Large intestine (tissue), 3 donors: ENCODE measurements around the gene FZR1. TPM values are rescaled to one million over a fixed set of nuclear protein-coding genes. Genes with fewer than 3 reads are reported as not detected.
"Not testable (repeated sequence)": the region's sequence is repeated elsewhere in the genome, so short reads cannot be mapped to it uniquely, and the experiment has no call there.

Experiments used
- DNase-seq, 2 donors: peaks; one replicate each; pipeline versions ENCODE4 v3.0.0 to v3.0.0-alpha.2; 2013
- H3K27ac ChIP-seq: one replicate; pipeline ENCODE4 v1.5.1; 2013; ENCODE audit warnings: low read length
- H3K27me3 ChIP-seq: 2 replicates; pipeline ENCODE4 v1.6.1; 2013; ENCODE audit warnings: low read length; ENCODE audit not compliant: control insufficient read depth, insufficient read depth
- H3K36me3 ChIP-seq: 2 replicates; pipeline ENCODE4 v1.6.1; 2013; ENCODE audit warnings: low read length; ENCODE audit not compliant: control insufficient read depth, insufficient read depth
- H3K4me1 ChIP-seq: one replicate; pipeline ENCODE4 v1.6.1; 2013; ENCODE audit warnings: low read length; ENCODE audit not compliant: control insufficient read depth, insufficient read depth
- H3K4me3 ChIP-seq: one replicate; pipeline ENCODE4 v1.5.1; 2013; ENCODE audit warnings: low read length
- H3K9me3 ChIP-seq: one replicate; pipeline ENCODE4 v1.6.1; 2013; ENCODE audit warnings: mild to moderate bottlenecking, low read depth, low read length, moderate library complexity; ENCODE audit not compliant: control insufficient read depth
- WGBS: methylation state at CpG from one replicate; pipeline ENCODE4 v1.1.5; 2013; ENCODE audit warnings: low lambda C conversion rate; ENCODE audit not compliant: insufficient coverage; 5-methylcytosine and 5-hydroxymethylcytosine counted together
- polyA plus RNA-seq: library from polyadenylated mRNA; unstranded; fragments of 120-200 nt; gene quantifications from one replicate; pipeline ENCODE4 v1.2.1, GENCODE V29; 2013

The FZR1 gene
- polyA plus RNA-seq, 1 donor, result 42.5 TPM

GRCh38 chr19:3573858-3574637 is 67.9 kb downstream of the FZR1 start:
- Histone ChIP-seq H3K36me3 (peaks cover 12% of the 10 kb centered on the region), H3K27me3 (no peaks in the 10 kb centered on the region), H3K4me1 (peaks cover 21% of the 10 kb centered on the region), H3K9me3 (peaks cover 15% of the 10 kb centered on the region), H3K4me3 (peak overlapping the region; percentile 92), H3K27ac (no peak overlapping the region)
- no CpG with 5 or more reads among the region's 55 CpGs for WGBS
- DNase-seq, result peak; percentile 79 to 83

GRCh38 chr19:3575260-3575741 is 69.2 kb downstream of the FZR1 start:
- peaks cover 12% of the 10 kb centered on the region for H3K36me3 ChIP-seq
- peaks cover 15% of the 10 kb centered on the region for H3K9me3 ChIP-seq
- H3K27me3 ChIP-seq, result no peaks in the 10 kb centered on the region
- no peak overlapping the region for H3K27ac ChIP-seq
- peaks cover 21% of the 10 kb centered on the region for H3K4me1 ChIP-seq
- H3K4me3 ChIP-seq, result no peak overlapping the region
- WGBS, result no CpG with 5 or more reads among the region's 19 CpGs
- DNase-seq, result no peak

GRCh38 chr19:3575949-3576673 is 70.0 kb downstream of the FZR1 start:
- no peak overlapping the region for H3K27ac ChIP-seq
- peak overlapping the region; percentile 35 for H3K4me3 ChIP-seq
- no CpG with 5 or more reads among the region's 29 CpGs for WGBS
- peaks cover 15% of the 10 kb centered on the region for H3K9me3 ChIP-seq
- peaks cover 12% of the 10 kb centered on the region for H3K36me3 ChIP-seq
- H3K27me3 ChIP-seq, result no peaks in the 10 kb centered on the region
- no peak for DNase-seq
- peaks cover 21% of the 10 kb centered on the region for H3K4me1 ChIP-seq

GRCh38 chr19:3576696-3577443 is 70.8 kb downstream of the FZR1 start:
- peaks cover 20% of the 10 kb centered on the region for H3K4me1 ChIP-seq
- DNase-seq, result peak; percentile 43 to 49
- WGBS, result no CpG with 5 or more reads among the region's 78 CpGs
- H3K27ac ChIP-seq, result no peak overlapping the region
- H3K27me3 ChIP-seq, result no peaks in the 10 kb centered on the region
- H3K36me3 ChIP-seq, result peaks cover 12% of the 10 kb centered on the region
- H3K4me3 ChIP-seq, result peak overlapping the region; percentile 35
- peaks cover 15% of the 10 kb centered on the region for H3K9me3 ChIP-seq

- H3K4me3 ChIP-seq, result no peak overlapping the region
These were observed 71.7 kb downstream of the FZR1 start for GRCh38 chr19:3577723-3578344.

GRCh38 chr19:3578390-3578789 is 72.3 kb downstream of the FZR1 start:
- H3K36me3 ChIP-seq, result peaks cover 12% of the 10 kb centered on the region
- peaks cover 15% of the 10 kb centered on the region for H3K9me3 ChIP-seq
- no CpG with 5 or more reads among the region's 17 CpGs for WGBS
- H3K4me3 ChIP-seq, result no peak overlapping the region
- DNase-seq, result no peak
- peaks cover 13% of the 10 kb centered on the region for H3K4me1 ChIP-seq
- peaks cover 2% of the 10 kb centered on the region for H3K27me3 ChIP-seq
- no peak overlapping the region for H3K27ac ChIP-seq

More at GRCh38 chr19:3577723-3578344, 71.7 kb downstream of the FZR1 start:
- H3K27me3 ChIP-seq, result no peaks in the 10 kb centered on the region
- peaks cover 15% of the 10 kb centered on the region for H3K9me3 ChIP-seq
- H3K27ac ChIP-seq, result no peak overlapping the region
- no peak for DNase-seq
- H3K36me3 ChIP-seq, result peaks cover 12% of the 10 kb centered on the region
- peaks cover 14% of the 10 kb centered on the region for H3K4me1 ChIP-seq
- no CpG with 5 or more reads among the region's 60 CpGs for WGBS

- peaks cover 4% of the 10 kb centered on the region for H3K9me3 ChIP-seq
- H3K4me1 ChIP-seq, result peaks cover 7% of the 10 kb centered on the region
- peaks cover 6% of the 10 kb centered on the region for H3K36me3 ChIP-seq
- 33% methylated on average over 1 of the region's 11 CpGs for WGBS
- peaks cover 19% of the 10 kb centered on the region for H3K27me3 ChIP-seq
- H3K4me3 ChIP-seq, result no peak overlapping the region
- DNase-seq, result no peak
- no peak overlapping the region for H3K27ac ChIP-seq
These were observed 74.2 kb downstream of the FZR1 start for GRCh38 chr19:3580156-3580934.

- H3K27ac ChIP-seq, H3K4me3 ChIP-seq, H3K9me3 ChIP-seq, H3K36me3 ChIP-seq, H3K4me1 ChIP-seq, DNase-seq: not testable (repeated sequence)
- no CpG with 5 or more reads among the region's 4 CpGs for WGBS
- peaks cover 32% of the 10 kb centered on the region for H3K27me3 ChIP-seq
These were observed 75.7 kb downstream of the FZR1 start for GRCh38 chr19:3581792-3582191.

GRCh38 chr19:3584036-3584802 is 78.1 kb downstream of the FZR1 start:
- DNase-seq, H3K27ac ChIP-seq, H3K36me3 ChIP-seq, H3K4me1 ChIP-seq, H3K4me3 ChIP-seq, H3K9me3 ChIP-seq: not testable (repeated sequence)
- WGBS, result 92% methylated on average over 2 of the region's 15 CpGs
- H3K27me3 ChIP-seq, result peaks cover 34% of the 10 kb centered on the region
